NCI-H82 treated with DMSO at 0.1 percent for 48 hours (cell line): ENCODE data around the gene CUL2.
"Not testable (repeated sequence)": the region's sequence is repeated elsewhere in the genome, so short reads cannot be mapped to it uniquely, and the experiment has no call there.

Experiments
- DNase-seq: peaks from one replicate; lab custom pipeline; 2025; ENCODE audit not compliant: unreplicated experiment; lab: John Stamatoyannopoulos, UW

The CUL2 gene

DNA sequence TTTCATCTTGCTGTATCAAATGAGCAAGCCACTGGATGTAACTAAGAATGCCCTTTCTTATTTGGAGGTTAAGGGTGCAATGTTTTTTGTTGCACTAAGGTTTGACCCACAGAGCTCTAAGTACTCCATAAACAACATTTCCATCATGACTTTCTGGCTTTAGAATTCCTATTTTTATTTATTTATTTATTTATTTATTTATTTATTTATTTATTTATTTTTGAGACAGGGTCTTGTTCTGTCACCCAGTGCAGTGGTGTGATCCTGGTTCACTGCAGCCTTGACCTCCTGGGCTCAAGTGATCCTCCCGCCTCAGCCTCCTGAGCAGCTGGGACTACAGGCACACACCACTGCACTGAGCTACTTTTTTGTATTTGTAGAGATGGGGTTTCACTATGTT lies 9.9 kb downstream of the CUL2 start:
- not testable (repeated sequence) for DNase-seq

DNA sequence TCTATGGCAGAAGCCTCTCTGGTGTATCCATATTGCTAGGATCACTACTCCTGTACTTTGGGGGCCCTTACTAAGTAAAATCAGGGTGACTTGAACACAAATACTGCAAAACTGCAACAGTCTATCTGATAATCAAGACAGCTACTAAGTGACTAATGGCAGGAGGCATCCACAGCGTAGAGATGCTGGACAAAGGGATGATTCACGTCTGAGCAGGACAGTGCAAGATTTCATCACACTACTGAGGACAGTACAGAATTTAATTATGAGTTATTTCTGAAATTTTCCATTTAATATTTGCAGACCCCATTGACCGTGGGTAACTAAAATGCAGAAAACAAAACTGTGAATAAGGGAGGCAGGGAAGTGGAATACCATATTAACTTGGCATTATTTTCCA lies 10.4 kb downstream of the CUL2 start:
- DNase-seq = no peak

DNA sequence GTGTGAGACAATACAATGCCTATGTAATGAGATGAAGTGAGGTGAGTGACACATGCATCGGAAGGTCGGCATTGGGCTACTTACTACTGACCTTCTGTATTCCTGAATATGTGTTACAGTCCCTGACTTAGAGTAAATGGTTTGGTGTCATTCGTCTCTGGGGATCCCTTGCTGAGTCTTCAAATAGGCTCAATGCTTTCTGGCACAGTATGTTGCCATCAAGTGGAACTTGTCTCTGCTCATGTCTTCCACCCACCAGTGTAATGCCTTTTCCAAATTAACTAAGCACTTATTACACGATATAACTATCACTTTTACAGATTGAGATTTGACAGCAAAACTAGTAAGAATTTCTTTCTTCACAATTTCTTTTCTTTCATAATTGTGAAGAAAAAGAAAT lies 10.9 kb downstream of the CUL2 start:
- no peak for DNase-seq

DNA sequence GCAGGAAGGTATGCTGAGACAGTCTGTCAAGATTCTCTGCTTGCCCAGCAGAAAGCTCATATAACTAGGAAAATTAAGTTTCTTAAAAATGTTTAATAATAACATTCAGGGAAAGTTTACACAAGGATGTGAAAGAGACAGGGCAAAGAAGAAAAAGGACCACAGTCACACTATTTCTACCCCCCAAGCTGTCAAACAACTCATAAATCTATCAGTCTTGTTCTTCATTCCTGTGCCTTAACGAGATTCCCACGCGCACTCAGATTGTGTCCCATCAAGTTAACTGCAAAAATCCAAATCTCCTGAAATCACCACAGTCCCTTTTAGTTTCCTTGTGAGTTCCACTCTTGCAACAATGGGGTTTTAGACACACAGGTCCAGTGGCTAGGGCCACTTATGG lies 14.9 kb downstream of the CUL2 start:
- DNase-seq = no peak

DNA sequence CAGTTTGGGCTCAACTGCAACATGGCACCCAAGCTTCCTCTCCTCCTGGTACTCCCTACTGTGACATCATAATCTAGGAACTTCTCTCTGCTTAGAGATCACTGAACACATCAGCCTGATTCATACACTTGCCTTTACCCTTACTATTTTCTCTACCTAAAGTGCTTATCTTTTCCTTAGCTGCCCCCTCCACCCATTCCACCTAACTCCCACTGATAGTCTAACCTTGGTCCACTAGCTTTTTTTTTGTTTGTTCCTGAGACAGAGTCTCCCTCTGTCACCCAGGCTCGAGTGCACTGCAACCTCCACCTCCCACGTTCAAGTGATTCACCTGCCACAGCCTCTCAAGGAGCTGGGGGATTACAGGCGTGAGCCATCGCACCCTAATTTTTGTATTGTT lies 15.9 kb downstream of the CUL2 start:
- no peak for DNase-seq

DNA sequence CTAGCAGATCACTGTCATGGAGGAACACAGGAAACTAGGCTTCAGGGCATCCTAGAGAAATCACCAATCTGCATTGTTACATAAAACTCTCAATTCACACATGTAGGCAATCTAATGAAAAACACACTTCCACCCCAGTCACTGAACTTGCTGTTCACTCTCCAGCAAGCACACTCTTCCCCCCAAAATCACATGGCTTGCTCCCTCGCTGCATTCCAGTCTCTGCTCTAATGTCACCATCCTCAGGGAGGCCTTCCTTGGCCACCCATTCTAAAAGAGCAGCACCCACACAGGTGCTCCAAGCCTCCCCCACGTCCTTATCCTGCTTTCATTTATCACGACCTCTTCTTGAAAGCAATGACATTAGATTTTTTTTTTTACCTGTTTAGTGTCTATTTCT lies 19.6 kb downstream of the CUL2 start:
- DNase-seq = no peak

DNA sequence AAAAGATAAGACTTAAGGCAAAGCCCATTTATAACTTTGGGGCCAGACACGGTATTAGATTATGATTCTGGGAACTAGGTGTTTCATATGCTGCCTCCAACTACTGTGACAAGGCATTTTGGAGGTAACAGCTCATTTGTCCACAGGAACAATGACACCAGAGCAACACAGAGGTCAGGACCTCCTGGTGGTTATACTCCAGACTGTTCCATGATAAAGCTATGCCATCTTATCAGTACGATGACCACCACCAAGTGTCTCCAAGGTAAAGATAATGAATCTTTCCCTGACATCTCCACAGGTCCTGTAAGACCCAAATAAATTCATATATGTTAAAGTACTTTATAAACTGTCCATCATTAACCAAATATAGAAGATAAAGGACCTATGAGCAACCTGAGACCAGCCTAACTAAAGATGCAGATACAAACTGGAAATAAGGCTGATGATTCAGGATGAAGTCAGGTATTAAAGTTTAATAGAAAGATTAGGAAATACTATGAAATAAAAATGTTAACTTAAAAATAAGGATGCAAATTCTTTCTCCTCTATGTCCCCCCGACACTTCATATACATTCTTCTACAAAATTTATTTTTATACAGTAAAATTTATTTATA lies 26.2 kb downstream of the CUL2 start:
- DNase-seq = no peak

DNA sequence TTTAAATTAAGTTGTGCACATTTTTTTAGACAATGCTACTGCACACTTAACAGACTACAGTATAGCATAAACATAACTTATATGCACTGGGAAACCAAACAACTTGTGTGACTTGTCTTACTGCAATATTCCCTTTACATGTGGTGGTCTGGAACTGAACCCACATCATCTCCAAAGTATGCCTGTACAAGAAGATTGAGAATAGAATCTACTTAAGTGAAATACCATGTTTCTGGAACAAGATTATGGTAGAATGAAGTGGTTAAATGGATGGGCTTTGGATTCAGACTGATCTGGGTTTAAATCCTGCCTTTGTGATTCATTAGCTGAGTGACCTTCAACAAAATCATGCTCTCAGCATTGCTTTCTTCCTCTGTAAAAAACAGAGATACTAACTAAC lies 30.7 kb downstream of the CUL2 start:
- no peak for DNase-seq

DNA sequence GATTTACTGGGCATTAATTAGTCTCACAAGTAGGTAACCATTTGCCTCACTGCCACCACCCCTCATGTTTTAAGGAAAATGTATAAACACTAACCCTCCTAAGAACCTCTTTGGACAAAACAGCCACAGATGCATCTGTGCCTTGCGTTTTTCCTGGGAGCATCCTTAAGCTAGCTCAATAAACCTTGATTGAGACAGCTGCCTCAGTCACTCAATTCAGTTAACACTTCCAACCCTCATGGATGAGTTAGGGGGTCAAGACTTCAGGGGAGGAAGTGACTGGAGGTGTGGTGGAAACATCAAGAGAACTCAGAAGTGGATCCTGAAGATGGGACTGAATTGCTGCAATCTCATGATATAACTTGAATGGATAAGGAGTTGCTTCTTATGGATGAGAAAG lies 31.5 kb downstream of the CUL2 start:
- DNase-seq = no peak

DNA sequence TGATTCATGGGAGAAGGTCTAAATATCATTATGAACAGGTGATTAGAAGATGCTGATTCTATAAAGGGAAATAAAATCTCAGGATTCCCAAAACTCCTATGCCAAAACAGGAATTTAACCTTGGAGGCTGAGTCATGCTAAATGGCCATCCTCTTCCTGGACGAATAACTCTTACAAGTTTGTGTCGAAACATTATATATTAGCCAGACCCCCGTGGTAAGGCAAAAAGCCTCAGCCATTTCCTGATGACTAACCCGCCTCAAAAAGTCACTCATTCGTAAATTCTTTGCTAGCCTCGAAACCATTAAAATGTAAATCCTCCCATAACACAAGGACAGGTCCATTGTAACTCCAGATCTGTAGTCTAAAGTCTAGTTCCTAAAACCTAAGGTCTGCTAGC lies 32.0 kb downstream of the CUL2 start:
- no peak for DNase-seq

DNA sequence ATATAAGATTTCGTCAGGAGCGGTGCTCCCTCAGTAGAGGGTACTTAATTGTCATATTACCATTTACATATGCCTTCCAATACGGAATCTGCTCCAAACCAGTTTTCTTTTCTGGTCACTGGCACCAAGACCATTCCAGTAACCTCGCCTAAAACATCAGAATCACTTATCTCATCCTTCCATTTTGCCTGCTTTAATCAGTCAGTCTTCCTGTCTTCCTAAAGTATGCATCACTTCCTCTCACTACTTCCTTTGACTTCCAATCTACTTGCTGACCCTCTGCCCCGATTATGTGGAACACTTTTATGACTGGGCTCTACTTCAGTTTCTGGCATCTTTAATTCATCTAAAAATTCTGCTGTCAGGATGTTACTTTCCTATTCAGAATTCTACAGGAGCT lies 33.5 kb downstream of the CUL2 start:
- DNase-seq = no peak

DNA sequence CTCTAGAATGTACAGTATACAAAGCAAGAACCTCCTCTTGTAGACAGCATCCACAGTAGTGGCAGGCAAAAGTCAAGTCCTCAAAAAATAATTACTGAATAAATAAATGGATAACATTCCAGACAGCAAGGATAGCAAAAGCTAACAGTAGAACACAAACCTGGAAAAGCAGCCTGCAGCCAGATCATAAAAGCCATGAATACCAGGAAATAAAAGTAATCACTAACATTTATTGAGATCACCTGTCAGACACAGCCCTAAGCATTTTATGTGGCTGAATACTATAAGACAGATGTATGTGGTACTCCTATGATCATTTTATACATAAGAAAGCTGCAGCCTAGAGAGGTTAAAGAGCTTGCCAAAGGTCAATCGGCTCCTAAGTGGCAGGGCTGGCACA lies 34.0 kb downstream of the CUL2 start:
- no peak for DNase-seq

DNA sequence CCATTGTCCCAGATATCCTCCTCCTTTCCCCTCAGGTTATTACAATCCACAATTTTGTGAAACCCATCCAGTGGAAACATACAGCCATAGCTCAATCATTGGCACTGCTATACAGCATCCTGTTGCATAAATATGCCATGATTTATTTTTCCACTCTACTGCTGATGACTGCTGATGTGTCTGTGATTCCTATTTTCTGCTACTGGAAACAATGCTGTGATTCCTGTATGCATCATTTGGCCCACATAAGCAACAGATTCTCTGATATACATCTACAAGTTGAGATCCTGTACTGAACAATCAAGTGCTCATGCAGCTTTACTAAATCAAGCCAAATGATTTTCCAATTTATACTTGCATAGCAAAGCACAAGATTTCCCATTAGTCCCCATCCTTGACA lies 39.6 kb downstream of the CUL2 start:
- no peak for DNase-seq

DNA sequence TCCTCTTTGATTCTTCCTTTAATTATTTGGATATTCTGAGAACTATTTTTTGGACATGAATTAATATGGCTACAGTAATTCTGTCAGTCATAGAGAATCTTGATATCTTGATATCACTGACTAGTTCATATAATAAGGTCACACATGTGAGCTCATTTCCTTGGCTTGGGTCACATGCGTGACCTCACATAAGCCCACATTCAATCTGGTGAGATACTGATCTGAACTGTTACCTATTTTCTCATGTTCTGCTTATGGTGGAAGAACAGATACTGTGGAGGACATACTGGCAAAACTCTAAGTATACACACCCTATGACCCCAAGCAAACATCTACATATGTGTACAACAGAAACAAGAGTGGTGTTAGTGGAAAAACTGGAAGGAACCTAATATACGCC lies 44.1 kb downstream of the CUL2 start:
- DNase-seq = no peak

DNA sequence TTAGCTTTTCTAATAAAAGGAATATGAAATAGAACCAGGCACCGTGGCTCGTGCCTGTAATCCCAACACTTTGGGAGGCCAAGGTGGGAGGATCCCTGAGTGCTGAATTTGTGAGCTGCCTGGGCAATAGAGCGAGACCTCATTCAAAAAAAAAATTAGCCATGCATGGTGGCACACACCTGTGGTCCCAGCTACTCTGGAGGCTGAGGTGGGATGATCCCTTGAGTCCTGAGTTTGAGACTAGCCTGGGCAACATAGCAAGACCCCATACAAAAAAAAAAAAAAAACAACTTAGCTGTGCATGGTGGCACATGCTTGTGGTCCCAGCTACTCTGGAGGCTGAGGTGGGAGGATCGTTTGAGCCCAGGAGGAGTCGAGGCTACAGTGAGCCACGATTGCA lies 44.9 kb downstream of the CUL2 start:
- DNase-seq = not testable (repeated sequence)

DNA sequence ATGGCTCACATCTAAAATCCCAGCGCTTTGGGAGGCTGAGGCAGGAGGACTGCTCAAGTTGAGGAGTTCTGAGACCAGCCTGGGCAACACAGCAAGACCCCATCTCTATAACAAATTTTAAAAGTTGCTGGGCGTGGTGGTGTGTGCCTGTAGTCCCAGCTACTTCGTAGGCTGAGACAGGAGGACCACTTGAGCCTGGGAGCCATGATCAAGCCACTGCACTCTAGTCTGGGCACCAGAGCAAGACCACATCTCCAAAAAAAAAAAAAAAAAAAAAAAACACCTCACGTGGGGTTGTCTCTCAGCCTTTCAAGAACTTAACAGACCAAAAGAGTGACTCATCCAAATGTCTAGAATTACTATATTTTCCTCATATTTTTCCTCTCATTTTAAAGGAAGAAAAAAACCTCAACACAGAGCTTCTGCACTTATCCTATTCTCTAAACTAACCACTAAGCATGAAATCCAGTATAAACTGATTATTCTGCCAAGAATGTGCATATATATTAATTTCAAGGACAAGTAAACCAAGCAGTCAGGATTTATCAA lies 46.3 kb downstream of the CUL2 start:
- DNase-seq = no peak

DNA sequence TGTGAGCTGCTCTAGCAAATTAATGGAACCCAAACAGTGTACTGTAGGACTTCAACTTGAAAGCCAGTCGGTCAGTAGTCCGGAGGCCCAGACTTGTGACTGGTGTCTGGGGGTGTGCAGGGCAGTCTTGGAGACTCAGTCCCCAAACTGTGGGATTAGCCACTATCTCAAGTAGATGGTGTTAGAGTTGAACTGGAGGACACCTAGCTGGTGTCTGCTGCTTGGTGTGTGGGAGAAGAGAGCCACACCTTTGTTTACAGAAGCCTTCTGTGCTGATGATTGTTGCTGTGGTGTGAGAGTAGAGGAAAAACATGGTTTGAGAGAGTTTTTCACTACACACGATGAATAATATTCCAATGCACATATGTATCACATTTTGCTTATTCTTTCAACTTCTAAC lies 47.4 kb downstream of the CUL2 start:
- no peak for DNase-seq

DNA sequence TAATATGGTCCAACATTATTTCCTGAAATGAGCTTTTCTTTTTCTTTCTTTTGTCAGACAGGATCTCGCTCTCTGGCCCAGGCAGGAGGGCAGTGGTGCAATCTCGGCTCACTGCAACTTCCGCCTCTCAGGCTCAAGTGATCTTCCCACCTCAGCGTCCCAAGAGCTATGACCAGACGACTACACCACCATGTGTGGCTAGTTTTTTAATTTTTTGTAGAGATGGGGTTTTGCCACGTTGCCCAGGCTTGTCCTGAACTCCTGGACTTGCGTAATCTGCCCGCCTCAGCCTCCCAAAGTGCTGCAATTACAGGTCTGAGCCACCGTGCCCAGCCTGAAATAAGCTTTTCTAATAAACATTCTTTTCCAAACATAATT lies 48.6 kb downstream of the CUL2 start:
- no peak for DNase-seq

DNA sequence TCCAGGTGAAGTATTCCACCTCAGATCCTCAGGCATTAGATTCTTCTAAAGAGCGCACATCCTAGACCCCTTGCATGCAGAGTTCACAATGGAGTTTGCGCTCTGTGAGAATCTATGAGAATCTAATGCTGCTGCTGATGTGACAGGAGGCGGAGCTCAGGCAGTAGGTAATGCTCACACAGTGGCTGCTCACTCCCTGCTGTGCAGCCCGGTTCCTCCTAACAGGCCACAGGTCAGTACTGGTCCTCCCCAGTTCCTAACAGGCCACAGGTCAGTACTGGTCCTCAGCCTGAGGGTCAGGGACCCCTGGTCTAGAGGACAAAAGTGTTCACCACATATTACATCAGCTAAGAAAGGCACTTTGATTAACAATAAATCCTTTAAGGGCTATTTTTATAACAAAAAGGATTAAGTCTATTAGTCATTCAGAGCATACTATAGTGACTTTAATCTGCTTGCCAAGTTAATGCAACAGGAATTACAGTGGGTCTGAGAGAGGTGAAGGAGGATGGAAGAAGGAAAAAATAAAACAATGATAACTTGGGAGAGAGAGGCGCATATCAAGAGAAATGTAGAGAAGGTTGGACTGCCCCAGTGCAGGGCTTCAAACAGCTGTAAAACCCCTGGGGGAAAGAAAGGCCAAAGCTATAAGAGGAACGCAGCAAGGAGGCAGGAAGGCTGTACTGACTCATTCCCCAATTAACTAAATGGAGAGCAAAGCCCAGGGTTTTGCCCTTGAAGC lies 49.2 kb downstream of the CUL2 start:
- peak; percentile 42 for DNase-seq

DNA sequence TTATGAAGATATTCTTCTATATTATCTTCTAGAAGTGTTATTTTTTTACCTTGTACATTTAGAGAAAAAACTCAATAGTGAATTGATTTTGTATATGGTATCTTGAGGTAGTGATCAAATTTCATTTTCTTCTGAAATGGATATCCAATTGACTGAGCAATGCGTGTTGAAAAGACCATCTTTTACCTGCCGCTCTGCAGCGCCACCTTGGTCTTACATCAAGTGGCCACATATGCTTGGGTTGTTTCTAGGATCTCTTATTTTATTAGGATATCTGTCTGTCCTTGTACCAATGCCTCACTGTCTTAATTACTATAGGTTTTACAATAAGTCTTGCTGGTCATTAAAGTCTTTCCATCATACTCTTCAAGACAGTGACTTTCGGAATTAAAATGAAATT lies 53.0 kb downstream of the CUL2 start:
- no peak for DNase-seq

DNA sequence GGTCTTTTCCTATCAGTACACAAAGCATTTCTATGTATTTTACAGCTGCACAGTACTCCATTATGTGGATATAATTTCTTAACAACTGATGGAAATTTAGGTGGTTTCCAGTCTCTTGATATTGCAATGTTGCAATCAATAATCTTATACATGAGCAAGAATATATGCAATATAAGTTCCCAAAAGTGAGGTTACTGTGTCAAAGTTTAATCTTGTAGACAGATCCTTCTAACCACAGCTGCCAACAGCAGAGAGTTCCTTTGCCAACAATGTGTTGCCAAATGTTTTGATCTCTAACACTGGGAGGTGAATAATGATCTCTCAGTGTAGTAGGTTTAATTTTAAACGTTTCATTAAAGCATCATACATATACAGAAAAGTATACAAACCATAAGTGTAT lies 54.5 kb downstream of the CUL2 start:
- no peak for DNase-seq

DNA sequence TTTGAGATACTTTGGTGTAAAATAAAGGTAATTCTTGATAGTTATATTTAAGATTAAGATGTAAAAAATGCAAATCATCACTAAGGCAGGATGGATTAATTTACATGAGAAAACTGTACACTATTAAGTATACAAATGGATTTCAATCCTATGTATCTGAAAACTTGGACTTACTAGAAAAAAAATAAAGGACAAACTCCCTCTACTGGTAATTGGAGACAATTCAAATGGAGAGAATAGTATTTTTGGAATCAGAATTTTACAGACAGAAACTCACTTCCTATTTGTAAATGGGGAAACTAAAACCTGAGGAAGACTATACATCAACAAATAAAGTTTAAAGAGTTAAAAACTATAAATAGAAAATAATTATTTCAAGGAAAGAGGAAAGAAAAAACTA lies 62.6 kb downstream of the CUL2 start:
- no peak for DNase-seq

DNA sequence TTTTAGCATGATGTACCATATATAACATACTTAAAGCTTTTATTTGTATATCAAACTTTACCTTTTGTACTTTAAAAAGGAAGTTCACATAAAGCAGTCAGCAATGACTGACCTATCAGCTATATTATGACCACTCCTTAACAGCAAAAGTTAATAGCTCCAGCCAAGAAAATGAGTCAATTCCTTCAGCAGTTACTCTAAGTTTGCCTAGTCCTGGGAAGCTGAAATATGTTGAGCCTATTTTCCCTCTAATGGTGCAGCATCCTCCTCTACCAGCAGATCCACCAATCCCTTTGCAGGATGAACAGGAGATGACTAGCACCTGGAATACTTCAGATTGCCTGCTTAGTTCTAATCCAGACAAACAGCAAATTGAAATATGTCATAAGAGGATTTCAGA lies 64.2 kb downstream of the CUL2 start:
- DNase-seq = no peak
